ENCODE results near the gene USP1. TPM values are rescaled to one million over a fixed set of nuclear protein-coding genes. Genes with fewer than 3 reads are reported as not detected.

The USP1 gene
- total and polyA plus RNA-seq, 2 experiments from 2014 or later = 18.1 to 20.5 TPM

DNA sequence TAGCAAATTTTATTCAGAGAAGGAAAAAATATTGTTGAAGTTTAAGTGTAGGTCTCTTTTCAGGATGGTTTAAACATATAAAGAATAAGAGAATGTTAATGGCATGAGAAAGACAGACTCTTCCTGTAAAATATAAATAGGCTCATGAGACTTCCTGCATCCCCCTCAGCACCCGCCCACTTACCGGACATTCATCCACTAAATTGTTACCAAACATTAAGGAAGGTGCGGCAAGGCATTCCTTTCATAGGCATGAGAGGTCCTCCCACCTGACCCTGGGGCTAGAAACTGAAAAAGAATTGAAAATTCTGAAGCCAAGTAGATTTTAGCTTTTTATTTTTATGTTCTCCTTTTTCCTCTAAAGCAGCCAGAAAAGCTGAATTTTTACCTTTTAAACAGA is 10.6 kb upstream of the USP1 start:
- H3K4me3 ChIP-seq = no peak overlapping the region

DNA sequence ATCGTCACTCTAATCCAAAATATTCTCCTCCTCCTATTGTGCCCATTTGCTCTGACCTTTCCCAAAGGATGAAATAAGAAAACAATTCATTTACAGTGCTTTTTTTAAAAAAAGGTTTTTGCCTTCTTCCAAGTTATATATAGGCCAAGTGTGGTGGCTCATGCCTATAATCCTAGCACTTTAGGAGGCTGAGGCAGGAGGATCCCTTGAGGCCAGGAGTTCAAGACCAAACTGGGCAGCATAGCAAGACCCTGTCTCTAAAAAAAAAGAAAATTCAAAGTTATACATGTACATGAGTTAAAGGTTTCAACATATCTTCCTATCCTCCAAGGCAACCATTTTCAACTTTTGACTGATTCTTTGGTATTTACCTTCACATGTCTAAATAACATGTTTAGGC is 10.1 kb upstream of the USP1 start:
- TF ChIP-seq, protein P1, sequence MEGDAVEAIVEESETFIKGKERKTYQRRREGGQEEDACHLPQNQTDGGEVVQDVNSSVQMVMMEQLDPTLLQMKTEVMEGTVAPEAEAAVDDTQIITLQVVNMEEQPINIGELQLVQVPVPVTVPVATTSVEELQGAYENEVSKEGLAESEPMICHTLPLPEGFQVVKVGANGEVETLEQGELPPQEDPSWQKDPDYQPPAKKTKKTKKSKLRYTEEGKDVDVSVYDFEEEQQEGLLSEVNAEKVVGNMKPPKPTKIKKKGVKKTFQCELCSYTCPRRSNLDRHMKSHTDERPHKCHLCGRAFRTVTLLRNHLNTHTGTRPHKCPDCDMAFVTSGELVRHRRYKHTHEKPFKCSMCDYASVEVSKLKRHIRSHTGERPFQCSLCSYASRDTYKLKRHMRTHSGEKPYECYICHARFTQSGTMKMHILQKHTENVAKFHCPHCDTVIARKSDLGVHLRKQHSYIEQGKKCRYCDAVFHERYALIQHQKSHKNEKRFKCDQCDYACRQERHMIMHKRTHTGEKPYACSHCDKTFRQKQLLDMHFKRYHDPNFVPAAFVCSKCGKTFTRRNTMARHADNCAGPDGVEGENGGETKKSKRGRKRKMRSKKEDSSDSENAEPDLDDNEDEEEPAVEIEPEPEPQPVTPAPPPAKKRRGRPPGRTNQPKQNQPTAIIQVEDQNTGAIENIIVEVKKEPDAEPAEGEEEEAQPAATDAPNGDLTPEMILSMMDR (IDR thresholded peaks at IDR 0.05; ENCODE audit: low read depth, low read length) = no peak
- H3K9me3 ChIP-seq (ENCODE audit: low read depth) = no peaks in the 10 kb centered on the region
- H3K4me1 ChIP-seq (ENCODE audit: low read depth) = no peaks in the 10 kb centered on the region
- no peak overlapping the region for H3K27ac ChIP-seq
- DNase-seq (ENCODE audit: low read depth in 1 of 2, low spot score in 1 of 2) = no peak
- H3K4me3 ChIP-seq = no peak overlapping the region
- H3K36me3 ChIP-seq = no peaks in the 10 kb centered on the region
- H3K27me3 ChIP-seq = peaks cover 4% of the 10 kb centered on the region

More for the DNA sequence above, 10.6 kb upstream of the USP1 start:
- no peak for DNase-seq (ENCODE audit: low read depth in 1 of 2, low spot score in 1 of 2)
- no peaks in the 10 kb centered on the region for H3K9me3 ChIP-seq (ENCODE audit: low read depth)
- no peaks in the 10 kb centered on the region for H3K36me3 ChIP-seq
- H3K27ac ChIP-seq = no peak overlapping the region
- H3K27me3 ChIP-seq = peaks cover 3% of the 10 kb centered on the region
- TF ChIP-seq, protein P1 (IDR thresholded peaks at IDR 0.05; ENCODE audit: low read depth, low read length) = no peak
- no peaks in the 10 kb centered on the region for H3K4me1 ChIP-seq (ENCODE audit: low read depth)

DNA sequence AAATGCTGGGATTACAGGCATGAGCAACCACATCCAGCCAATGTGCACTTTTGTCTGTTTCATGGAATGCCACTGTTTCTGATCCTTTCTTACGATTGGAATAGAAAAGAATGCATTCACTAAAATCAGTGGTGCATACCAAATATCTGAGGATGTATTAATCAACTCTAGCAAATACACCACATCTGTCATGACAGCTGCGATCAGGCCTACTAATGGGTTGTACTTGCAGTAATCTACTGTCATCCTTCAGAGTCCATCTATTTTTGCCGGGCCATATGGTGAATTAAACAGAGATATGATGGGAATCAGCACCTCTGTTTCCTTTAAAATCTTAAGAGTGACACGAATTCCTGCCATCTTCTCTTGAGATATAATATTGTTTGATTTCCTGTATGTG is 8.5 kb upstream of the USP1 start:
- Histone ChIP-seq H3K27ac (no peak overlapping the region), H3K4me1 (ENCODE audit: low read depth) (no peaks in the 10 kb centered on the region), H3K4me3 (no peak overlapping the region), H3K9me3 (ENCODE audit: low read depth) (no peaks in the 10 kb centered on the region), H3K36me3 (no peaks in the 10 kb centered on the region), H3K27me3 (peaks cover 4% of the 10 kb centered on the region)
- no peak for DNase-seq (ENCODE audit: low read depth in 1 of 2, low spot score in 1 of 2)
- TF ChIP-seq, protein P1 (IDR thresholded peaks at IDR 0.05; ENCODE audit: low read depth, low read length) = no peak

DNA sequence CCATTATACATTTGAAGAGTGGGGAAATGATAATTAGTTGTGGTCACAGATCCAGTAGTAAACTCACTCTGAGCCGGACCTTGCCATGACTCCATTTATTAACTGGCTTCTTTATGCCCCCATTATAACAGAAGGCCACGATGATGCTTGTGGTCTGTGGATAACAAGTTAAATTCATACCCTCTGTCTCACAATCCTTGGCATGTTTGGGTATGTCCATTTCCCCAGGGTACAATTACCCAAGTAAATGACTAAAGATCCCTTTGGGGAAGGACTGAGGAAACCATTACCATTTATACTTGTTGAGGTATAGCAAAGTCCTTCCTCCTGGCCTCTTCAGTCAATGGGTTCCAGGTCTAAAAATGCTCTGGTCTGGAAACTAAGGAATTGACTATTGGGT is 7.3 kb upstream of the USP1 start:
- H3K27me3 ChIP-seq = peaks cover 4% of the 10 kb centered on the region
- H3K9me3 ChIP-seq (ENCODE audit: low read depth) = no peaks in the 10 kb centered on the region
- no peak overlapping the region for H3K27ac ChIP-seq
- TF ChIP-seq, protein P1 (IDR thresholded peaks at IDR 0.05; ENCODE audit: low read depth, low read length) = no peak
- H3K4me3 ChIP-seq = no peak overlapping the region
- no peaks in the 10 kb centered on the region for H3K4me1 ChIP-seq (ENCODE audit: low read depth)
- H3K36me3 ChIP-seq = no peaks in the 10 kb centered on the region
- no peak for DNase-seq (ENCODE audit: low read depth in 1 of 2, low spot score in 1 of 2)

DNA sequence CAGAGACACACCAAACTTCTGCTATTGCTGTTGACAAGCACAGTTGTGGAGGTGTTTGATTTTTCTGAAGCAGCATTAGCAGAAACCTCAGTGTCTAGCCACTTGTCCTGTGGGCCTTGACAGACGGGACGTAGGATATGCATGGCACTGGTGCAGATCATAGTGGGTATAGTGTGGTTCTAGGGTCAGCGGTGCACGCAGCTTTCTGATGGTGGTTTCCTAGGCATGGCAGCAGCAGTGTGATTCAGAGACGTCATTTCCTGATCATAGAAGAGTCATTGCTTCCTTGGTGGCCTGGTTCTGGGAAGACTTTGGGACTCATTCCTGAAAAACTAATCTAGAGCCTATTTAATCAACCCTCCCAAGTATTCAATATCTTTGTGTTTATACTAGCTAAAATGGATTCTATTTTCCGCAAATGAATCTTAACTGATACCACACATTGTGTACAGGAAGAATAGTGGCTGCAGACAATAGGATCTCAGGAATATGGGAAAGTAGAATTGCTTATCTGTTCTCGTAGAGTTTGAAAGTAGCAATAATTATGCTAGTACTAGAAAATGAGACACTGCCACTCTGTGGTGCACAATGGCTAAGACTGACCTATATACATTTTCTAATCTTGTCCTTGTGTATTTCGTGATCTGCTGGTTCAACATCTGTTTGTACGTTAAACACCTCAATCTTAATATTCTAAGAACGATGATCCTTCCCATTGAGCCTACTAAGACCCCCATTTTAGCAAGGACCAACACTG is 2.8 kb upstream of the USP1 start:
- no peaks in the 10 kb centered on the region for H3K36me3 ChIP-seq
- no peak overlapping the region for H3K4me3 ChIP-seq
- H3K27me3 ChIP-seq = peaks cover 4% of the 10 kb centered on the region
- TF ChIP-seq, protein P1 (IDR thresholded peaks at IDR 0.05; ENCODE audit: low read depth, low read length) = no peak
- no peaks in the 10 kb centered on the region for H3K4me1 ChIP-seq (ENCODE audit: low read depth)
- no peaks in the 10 kb centered on the region for H3K9me3 ChIP-seq (ENCODE audit: low read depth)
- H3K27ac ChIP-seq = no peak overlapping the region
- no peak for DNase-seq (ENCODE audit: low read depth in 1 of 2, low spot score in 1 of 2)
